GOT3 (cell line): ENCODE results near the gene ZNF436.

Experiments
- DNase-seq: peaks from one replicate; lab custom pipeline; 2025; ENCODE audit warnings: mixed read lengths; lab: John Stamatoyannopoulos, UW

The ZNF436 gene

GRCh38 chr1:23369335-23370013 is at the start of gene ZNF436:
Gene ZNF436, minus strand, starts transcription at chr1:23369836. Its CDS starts 1,831 bp downstream, at chr1:23368005.
- no peak for DNase-seq

- no peak for DNase-seq
Observed at GRCh38 chr1:23419180-23419579, 49.5 kb upstream of the ZNF436 start.

- DNase-seq, result no peak
Observed at GRCh38 chr1:23417570-23417969, 47.9 kb upstream of the ZNF436 start.

- DNase-seq, result no peak
Observed at GRCh38 chr1:23416964-23417363, 47.3 kb upstream of the ZNF436 start.

GRCh38 chr1:23408797-23409290 is 39.2 kb upstream of the ZNF436 start:
- DNase-seq, result no peak

GRCh38 chr1:23407016-23407630 is 37.5 kb upstream of the ZNF436 start:
- no peak for DNase-seq

GRCh38 chr1:23405946-23406345 is 36.3 kb upstream of the ZNF436 start:
- DNase-seq, result no peak

GRCh38 chr1:23403735-23404486 is 34.3 kb upstream of the ZNF436 start:
- DNase-seq, result peak; percentile 76

GRCh38 chr1:23403355-23403734 is 33.7 kb upstream of the ZNF436 start:
- no peak for DNase-seq

- DNase-seq, result no peak
Observed at GRCh38 chr1:23403038-23403336, 33.4 kb upstream of the ZNF436 start.

- DNase-seq, result no peak
Observed at GRCh38 chr1:23402286-23403037, 32.8 kb upstream of the ZNF436 start.

- no peak for DNase-seq
Observed at GRCh38 chr1:23401313-23401712, 31.7 kb upstream of the ZNF436 start.

GRCh38 chr1:23400324-23401114 is 30.9 kb upstream of the ZNF436 start:
- no peak for DNase-seq

- no peak for DNase-seq
Observed at GRCh38 chr1:23399229-23399628, 29.6 kb upstream of the ZNF436 start.

GRCh38 chr1:23397908-23398307 is 28.3 kb upstream of the ZNF436 start:
- DNase-seq, result no peak

GRCh38 chr1:23396380-23396779 is 26.7 kb upstream of the ZNF436 start:
- no peak for DNase-seq

- DNase-seq, result no peak
Observed at GRCh38 chr1:23395849-23396248, 26.2 kb upstream of the ZNF436 start.

- DNase-seq, result no peak
Observed at GRCh38 chr1:23395154-23395724, 25.6 kb upstream of the ZNF436 start.

- DNase-seq, result peak; percentile 23
Observed at GRCh38 chr1:23394684-23395083, 25.0 kb upstream of the ZNF436 start.

- DNase-seq, result no peak
Observed at GRCh38 chr1:23394181-23394580, 24.5 kb upstream of the ZNF436 start.

GRCh38 chr1:23393706-23394105 is 24.1 kb upstream of the ZNF436 start:
- DNase-seq, result peak; percentile 57
